KOPT-K1 (cell line): ENCODE data around the gene PNPLA2.

Experiments used
- H3K27ac ChIP-seq: fragments of 200-600 bp; sonication (generic); 2 replicates; pipeline ENCODE4 v1.5.1; 2016; ENCODE audit warnings: antibody characterized with exemption, mild to moderate bottlenecking, low read depth, low read length; ENCODE audit not compliant: poor library complexity, severe bottlenecking
- H3K36me3 ChIP-seq: fragments of 200-600 bp; sonication (generic); 2 replicates; pipeline ENCODE4 v1.5.1; 2017; ENCODE audit warnings: antibody characterized with exemption, mild to moderate bottlenecking, low read length, moderate library complexity; ENCODE audit not compliant: insufficient read depth
- H3K9me3 ChIP-seq: fragments of 200-600 bp; sonication (generic); 2 replicates; pipeline ENCODE4 v1.5.1; 2017; ENCODE audit warnings: antibody characterized with exemption, low read length, mild to moderate bottlenecking; ENCODE audit not compliant: insufficient read depth, poor library complexity, severe bottlenecking

The PNPLA2 gene

DNA sequence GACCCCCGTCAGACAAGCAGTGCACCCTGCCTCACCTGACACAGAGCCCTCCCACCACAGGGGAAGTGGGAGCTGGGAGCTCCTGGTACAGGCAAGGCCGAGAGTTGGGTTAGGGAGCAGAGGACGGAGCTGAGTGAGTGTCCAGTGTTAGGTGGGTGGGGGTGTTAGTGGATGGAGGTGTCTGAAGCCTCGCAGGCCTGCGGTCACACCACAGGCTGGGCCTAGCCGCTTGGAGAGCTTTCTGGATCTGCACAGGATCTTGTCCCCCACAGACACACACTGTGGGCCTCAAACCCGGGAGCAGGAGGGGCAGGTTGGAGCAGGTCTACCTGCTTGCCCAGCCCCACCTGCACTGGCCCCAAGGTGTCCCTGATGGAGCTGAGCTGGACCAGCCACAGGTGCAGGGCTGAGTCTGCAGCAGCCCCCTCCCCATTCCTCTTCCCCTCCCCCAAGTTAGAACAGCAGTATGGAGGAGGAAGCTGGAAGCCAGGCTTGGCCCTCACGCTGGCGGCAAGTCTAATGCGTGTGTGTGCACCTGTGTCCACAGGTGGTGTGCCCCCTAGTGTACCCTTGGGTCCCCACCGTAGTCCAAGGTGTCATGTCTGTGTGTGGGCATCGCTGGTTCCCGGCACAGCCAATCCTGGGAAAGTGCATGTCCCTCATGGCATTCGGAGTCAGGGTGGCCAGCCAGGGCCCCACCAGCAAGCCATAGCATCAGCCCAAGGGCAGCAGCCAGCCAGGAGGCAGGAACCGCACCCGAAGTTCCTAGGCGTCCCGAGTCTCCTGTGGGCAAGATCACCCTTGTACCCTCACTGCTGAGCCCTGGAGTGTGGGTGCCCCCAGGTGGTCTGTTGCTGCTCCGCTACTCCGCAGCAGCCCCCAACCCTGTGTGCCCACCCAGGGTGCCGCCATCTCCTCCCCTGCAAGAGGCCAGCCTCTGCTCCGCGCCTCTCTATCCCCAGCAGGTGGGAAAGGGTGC lies 39.4 kb upstream of the PNPLA2 start:
- Histone ChIP-seq H3K9me3 (no peaks in the 10 kb centered on the region), H3K36me3 (peaks cover 23% of the 10 kb centered on the region; the same call in 1 of the 2 replicates), H3K27ac (no peak overlapping the region)

- peaks cover 15% of the 10 kb centered on the region; the same call in 1 of the 2 replicates for H3K36me3 ChIP-seq
- no peaks in the 10 kb centered on the region for H3K9me3 ChIP-seq
- H3K27ac ChIP-seq = no peak overlapping the region
These were observed 38.7 kb upstream of the PNPLA2 start for GRCh38 chr11:779955-780532.

- no peak overlapping the region for H3K27ac ChIP-seq
- peaks cover 12% of the 10 kb centered on the region; the same call in 1 of the 2 replicates for H3K36me3 ChIP-seq
- H3K9me3 ChIP-seq = no peaks in the 10 kb centered on the region
These were observed 36.2 kb upstream of the PNPLA2 start for GRCh38 chr11:782264-783174.

DNA sequence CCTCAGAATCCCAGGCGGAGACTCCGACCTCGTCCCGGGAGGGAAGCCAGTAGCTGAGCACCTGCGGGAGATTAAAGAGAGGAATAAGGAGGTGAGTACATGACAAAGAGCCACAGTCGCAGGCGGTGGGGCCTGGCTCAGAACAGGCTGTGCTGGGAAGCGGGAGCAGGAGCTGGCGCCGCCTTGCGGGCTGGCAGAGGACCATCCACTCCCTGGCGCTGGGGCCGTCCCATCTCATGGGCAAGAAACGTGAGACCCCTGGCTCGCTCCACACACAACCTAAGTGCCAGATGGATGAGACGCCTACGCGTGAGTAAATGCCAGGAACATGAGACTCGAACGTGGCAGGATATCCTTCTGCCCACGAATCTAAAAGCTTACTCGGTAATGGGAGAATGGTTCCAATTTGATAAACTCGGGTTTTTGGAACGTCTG lies 35.1 kb upstream of the PNPLA2 start:
- no peak overlapping the region for H3K27ac ChIP-seq
- H3K9me3 ChIP-seq = no peaks in the 10 kb centered on the region
- H3K36me3 ChIP-seq = peaks cover 12% of the 10 kb centered on the region; the same call in 1 of the 2 replicates

DNA sequence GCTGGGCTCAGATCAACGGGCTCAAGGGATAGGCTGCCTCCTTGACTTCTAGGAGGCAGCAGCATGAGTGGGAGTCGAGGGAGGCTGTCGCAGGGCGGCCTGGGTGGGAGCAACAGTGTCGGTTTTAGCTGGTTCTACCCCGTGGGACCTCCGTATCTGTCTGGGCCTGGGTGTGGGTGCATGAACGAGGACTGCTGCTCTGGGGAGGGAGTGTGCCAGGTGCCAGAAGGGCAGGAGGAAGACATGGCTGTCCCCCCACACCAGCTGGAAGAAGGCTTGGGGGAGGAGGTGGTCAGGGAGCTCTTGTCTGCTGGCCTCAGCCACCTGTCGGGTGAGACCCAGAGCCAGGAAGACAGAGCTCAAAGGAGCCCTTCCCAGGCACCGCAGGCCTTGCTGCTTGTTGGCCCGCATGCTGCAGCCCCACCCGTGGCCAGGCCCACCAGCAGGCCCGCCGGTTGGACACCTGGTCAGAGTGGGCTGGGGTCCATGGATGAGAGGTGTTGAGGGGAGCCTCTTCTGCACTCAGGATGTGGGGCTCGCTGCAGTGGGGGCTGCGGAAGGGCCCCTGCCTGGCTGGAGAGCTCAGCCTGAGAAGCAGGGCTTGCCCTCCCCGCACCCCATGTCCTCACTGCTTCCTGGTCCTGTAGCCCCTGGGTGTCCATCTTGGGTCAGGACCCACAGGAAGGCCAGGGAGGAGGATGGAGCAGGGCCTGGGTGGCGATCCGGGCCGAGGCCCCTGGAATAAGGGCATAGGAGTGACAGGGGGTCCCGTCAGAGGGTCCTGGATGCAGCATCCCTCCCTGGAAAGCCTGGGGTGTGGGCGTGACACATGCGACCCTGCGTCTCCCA lies 32.3 kb upstream of the PNPLA2 start:
- H3K27ac ChIP-seq = no peak overlapping the region
- H3K9me3 ChIP-seq = no peaks in the 10 kb centered on the region
- H3K36me3 ChIP-seq = peaks cover 7% of the 10 kb centered on the region; the same call in 1 of the 2 replicates

GRCh38 chr11:787084-787675 lies 31.5 kb upstream of the PNPLA2 start:
- Histone ChIP-seq H3K9me3 (no peaks in the 10 kb centered on the region), H3K36me3 (peaks cover 14% of the 10 kb centered on the region; the same call in 1 of the 2 replicates), H3K27ac (no peak overlapping the region)

- Histone ChIP-seq H3K36me3 (peaks cover 23% of the 10 kb centered on the region; the same call in 1 of the 2 replicates), H3K27ac (no peak overlapping the region), H3K9me3 (no peaks in the 10 kb centered on the region)
These were observed 30.6 kb upstream of the PNPLA2 start for GRCh38 chr11:788009-788640.

GRCh38 chr11:788953-789940 lies 29.5 kb upstream of the PNPLA2 start:
- Histone ChIP-seq H3K36me3 (peaks cover 34% of the 10 kb centered on the region; the same call in 1 of the 2 replicates), H3K9me3 (no peaks in the 10 kb centered on the region), H3K27ac (no peak overlapping the region)

- H3K36me3 ChIP-seq = peaks cover 40% of the 10 kb centered on the region; the same call in 1 of the 2 replicates
- no peak within 1 kb of the TSS for H3K27ac ChIP-seq
- no peaks in the 10 kb centered on the region for H3K9me3 ChIP-seq
These were observed 28.8 kb upstream of the PNPLA2 start, which contains the start of gene CEND1 for GRCh38 chr11:789943-790342. TSS of gene CEND1 (minus strand) at chr11:790090. CDS start at chr11:788576, 1,514 bp downstream.

- no peaks in the 10 kb centered on the region for H3K9me3 ChIP-seq
- no peak overlapping the region for H3K27ac ChIP-seq
- peaks cover 40% of the 10 kb centered on the region; the same call in 1 of the 2 replicates for H3K36me3 ChIP-seq
These were observed 27.8 kb upstream of the PNPLA2 start for GRCh38 chr11:790721-791564.

- Histone ChIP-seq H3K9me3 (no peaks in the 10 kb centered on the region), H3K36me3 (peaks cover 40% of the 10 kb centered on the region; the same call in 1 of the 2 replicates), H3K27ac (no peak overlapping the region)
These were observed 26.8 kb upstream of the PNPLA2 start for GRCh38 chr11:791658-792534.
